HG03135 (cell line): ENCODE results near the gene TYW1.
"Not testable (repeated sequence)": the region's sequence is repeated elsewhere in the genome, so short reads cannot be mapped to it uniquely, and the experiment has no call there.

ENCODE experiments used
- ATAC-seq: cut with Tn5 transposase; IDR thresholded peaks from one replicate; pipeline ENCODE4 v1.9.1; 2021; ENCODE audit warnings: mild to moderate bottlenecking, moderate library complexity; ENCODE audit not compliant: unreplicated experiment

Gene TYW1

DNA sequence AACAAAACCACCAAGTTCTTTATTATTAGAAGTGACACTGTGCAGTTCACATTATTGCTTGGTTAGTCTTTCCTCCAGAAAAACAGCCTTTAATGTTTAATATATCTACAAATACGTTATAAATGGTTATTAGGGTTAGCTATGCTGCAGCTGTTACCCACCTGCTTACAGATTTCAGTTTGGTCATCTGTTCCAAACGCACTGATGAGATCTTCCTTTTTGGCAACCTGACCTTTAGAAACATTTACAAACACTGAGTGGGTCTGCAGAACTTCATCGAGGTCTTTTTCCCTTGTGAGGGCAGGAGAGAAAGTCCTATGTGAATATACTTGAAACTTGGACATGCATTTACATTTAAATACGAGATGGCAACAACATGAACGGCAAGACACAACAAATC, 2.6 kb upstream of the TYW1 start:
- ATAC-seq = not testable (repeated sequence)

DNA sequence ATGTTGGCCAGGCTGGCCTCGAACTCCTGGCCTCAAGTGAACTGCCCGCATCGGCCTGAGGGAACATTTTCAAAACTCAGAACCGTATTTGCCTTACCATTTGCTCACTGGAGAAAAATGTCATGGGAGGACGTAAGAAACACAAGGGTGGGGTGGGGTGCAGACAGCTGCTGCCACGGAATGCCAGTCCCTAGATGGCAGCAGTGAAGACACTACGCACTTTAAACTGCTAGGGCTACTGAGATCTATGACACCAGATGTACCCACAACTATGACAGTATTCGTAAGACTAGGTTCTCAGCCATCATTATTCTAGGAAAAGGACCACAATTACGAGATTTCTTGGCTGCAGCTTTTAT, 2.0 kb upstream of the TYW1 start:
- not testable (repeated sequence) for ATAC-seq

GRCh38 chr7:66995050-66995776, 1.4 kb upstream of the TYW1 start, which contains the start of gene SBDS:
TSS of gene SBDS (minus strand) at chr7:66995586. CDS start at chr7:66995417, 169 bp downstream.
- peak; percentile 63 for ATAC-seq

- not testable (repeated sequence) for ATAC-seq
Observed at GRCh38 chr7:67000601-67001258, 4.1 kb downstream of the TYW1 start.

- not testable (repeated sequence) for ATAC-seq
Observed at GRCh38 chr7:67004145-67004544, 7.5 kb downstream of the TYW1 start.

DNA sequence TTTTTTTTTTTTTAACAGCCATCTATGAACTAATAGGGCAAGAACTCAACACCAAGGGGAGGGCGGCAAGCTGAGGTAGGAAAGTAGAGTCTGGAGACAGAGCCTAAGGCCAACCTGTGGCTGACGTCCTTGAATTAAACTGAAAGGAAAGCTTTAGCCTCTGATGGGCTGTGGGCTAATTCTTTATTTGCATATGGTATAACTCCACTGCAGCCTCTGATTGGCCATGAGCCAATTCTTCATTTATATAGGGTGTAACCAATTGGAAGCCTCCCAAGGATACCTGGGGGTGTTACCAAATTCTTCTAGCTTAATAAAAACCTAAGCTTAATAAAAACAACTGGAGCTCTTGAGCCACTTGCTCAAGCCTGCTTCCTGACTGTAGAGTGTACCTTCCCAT, 10.3 kb downstream of the TYW1 start:
- ATAC-seq = no peak

DNA sequence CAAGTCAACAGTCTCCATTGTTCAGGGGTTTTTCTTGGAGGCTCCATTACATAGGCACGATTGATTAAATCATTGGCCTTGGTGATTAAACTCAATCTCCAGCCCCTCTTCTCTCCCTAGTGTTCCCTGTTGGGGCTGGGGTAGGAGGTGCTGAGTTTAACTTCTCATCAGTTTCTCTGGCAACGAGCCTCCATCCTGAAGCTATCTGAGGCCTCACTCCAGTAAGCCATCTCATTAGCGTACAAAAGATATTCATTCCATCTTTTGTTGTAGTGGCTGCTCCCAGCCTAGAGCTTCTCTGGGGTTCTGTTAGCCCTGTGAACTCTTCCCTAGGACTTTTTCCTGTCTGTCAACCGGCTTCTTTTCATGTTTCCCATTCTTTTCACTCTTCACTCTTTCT, 11.6 kb downstream of the TYW1 start:
- no peak for ATAC-seq

DNA sequence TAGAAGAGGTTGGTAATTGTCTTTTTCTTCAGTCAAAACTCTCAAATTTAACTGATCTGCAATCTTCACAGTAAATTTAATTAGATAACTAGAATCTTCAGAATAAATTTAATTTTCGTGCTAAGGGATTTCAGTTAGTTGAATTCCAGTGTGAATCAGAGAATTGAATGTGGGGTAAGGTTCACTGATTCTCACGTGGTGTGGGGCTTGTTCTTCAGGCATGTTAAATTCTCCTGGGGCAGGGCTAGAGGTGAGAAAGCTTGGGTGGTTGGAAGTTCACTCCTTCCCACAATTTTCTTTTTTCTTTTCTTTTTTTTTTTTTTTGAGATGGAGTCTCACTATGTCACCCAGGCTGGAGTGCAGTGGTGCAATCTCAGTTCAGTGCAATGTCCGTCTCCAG, 13.0 kb downstream of the TYW1 start:
- not testable (repeated sequence) for ATAC-seq

DNA sequence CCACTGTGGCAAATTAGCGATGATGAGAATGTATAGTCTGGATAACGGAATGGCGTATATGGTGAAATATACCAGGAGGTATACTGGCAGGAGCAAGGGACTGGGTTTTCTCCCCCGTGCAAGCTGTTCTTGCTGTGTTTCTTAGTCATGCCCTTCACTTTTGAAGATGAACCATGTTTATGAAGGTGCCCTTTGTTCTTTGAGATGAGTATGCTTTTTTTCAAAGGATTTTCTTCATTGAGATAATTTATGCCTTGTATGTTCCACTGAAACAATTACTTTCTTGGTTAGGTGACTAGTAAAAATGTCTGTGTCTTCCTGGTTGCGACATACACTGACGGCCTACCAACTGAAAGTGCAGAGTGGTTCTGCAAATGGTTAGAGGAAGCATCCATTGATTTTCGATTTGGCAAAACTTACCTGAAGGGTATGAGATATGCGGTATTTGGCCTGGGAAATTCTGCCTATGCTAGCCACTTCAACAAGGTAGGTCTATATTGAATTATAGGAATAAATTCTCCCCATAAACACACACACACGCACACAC, 17.5 kb downstream of the TYW1 start:
- ATAC-seq = not testable (repeated sequence)

DNA sequence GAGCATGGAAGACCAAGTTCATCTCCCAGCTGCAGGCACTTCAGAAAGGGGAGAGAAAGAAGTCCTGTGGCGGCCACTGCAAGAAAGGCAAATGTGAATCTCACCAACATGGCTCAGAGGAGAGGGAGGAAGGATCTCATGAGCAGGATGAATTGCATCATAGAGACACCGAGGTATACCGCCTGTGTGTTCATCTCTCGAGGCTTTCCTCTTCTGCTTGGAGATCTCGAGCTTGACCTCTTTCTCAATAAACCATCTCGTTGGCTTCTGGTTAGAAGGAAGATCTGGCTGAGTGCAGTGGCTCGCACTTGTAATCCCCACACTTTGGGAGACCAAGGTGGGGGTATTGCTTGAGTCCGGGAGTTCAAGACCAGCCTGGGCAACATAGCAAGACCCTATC, 21.3 kb downstream of the TYW1 start:
- ATAC-seq = not testable (repeated sequence)

GRCh38 chr7:67018940-67019339, 22.3 kb downstream of the TYW1 start:
- no peak for ATAC-seq

GRCh38 chr7:67019562-67020390, 23.1 kb downstream of the TYW1 start:
- no peak for ATAC-seq

DNA sequence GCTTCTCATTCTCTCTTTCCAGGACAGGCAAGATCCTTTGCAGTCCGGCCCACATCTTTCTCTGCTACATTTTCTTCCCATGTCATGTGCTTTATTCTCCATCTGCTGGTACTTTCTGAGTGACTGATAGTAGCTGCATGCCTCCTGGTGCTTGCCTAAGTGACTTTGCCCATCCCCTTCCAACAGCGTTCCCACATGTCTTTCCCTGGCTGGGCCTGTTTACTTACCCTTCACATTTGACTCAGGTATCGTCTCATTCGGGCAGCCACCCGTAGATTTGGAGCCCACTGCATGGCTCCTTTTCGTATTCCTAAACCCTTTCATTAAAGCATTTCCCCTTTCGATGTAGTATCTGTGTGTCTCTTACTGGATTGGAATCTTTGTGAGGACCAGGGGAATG, 24.6 kb downstream of the TYW1 start:
- no peak for ATAC-seq

GRCh38 chr7:67022511-67022910, 25.9 kb downstream of the TYW1 start:
- ATAC-seq = no peak

DNA sequence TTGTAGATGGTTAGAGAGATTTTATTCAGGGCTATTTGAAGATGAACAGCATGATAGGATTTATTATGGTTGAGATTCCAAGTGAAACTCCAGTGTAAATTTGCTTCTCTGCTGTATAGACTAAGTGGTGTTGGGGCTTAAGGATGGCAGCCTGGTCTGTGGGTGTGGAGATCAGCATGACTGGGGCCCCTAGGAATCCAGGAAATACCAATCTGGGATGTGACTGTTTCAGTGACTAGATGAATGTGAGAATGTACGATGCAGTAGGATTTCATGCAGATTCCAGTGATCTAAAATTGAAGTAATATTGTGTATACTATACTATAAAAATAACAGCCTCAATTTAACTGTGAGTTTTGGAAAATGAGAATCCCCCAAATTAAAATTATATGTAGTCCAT, 28.8 kb downstream of the TYW1 start:
- ATAC-seq = not testable (repeated sequence)

DNA sequence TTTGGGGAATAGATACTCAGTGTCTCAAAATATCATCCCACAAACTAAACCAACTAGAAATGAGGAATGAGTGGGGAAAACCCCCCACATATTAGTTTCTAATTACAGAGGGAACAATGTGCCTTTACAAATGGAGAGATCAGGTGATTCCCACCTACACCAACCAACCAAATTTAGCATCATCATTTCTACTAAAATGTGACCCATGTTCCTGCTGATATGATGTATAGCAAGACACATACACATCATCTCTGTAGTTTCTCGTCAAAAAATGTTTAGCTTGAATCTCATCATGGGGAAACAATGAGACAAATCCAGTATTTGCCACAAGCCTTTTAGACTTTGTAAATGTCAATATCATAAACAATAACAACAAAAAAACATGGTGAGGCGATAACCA, 35.1 kb downstream of the TYW1 start:
- not testable (repeated sequence) for ATAC-seq

- no peak for ATAC-seq
Observed at GRCh38 chr7:67033251-67033650, 36.6 kb downstream of the TYW1 start.

DNA sequence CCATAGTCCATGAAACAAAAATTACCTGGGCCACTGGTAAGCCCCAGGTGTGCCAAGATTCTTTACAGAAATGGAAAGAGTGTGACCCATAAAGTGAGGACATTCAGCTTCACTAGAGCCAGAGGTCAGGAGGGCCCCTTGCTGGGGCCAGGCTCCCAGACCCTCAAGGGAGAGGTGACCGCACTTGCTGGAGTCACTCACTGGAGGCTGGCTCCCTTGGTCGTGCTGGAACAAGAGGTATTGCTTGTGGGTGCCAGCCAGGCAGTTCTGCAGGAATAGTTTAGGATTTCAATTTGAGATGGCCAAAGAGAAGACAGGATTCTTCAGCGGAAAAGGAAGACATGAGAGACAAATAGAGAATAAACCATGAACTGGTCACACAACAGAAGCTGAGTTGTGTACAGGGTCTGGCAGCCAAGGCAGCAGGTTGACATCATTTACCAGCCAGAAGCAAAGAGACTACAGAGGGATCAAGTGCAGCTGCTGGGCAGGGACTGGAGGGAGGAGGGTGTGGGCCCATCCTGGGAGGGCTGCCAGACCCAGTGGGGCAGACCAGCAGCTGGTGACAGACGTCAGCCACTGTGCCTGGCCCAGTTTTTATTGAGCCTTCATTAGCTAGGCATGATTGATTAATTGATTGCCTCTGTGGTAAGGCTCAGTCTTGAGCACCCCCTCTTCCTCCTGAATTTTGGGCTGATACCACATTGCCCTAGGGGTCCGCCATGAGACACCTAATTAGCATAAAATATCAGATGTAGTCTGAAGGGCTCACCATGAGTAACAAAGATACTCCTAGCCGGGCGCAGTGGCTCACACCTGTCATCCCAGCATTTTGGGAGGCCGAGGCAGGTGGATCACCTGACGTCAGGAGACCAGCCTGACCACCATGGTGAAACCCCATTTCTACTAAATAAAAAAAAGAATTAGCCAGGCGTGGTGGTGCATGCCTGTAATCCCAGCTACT, 40.1 kb downstream of the TYW1 start:
- not testable (repeated sequence) for ATAC-seq

- ATAC-seq = not testable (repeated sequence)
Observed at GRCh38 chr7:67040832-67041231, 44.2 kb downstream of the TYW1 start.
